K562 (cell line): ENCODE measurements around the gene GGA3. TPM values are rescaled to one million over a fixed set of nuclear protein-coding genes. Genes with fewer than 3 reads are reported as not detected.
A peak's percentile ranks its signal among the peaks of the same experiment; 100 is the strongest.

ENCODE experiments used
- CBFA2T3 ChIP-seq: fragments of 450-650 bp; IDR thresholded peaks from 2 replicates; pipeline ENCODE4 v1.6.1; 2017
- DPF2 ChIP-seq: fragments of 450-650 bp; IDR thresholded peaks from 2 replicates; pipeline ENCODE4 v1.6.1; 2016
- ELF4 ChIP-seq: fragments of 450-650 bp; formaldehyde crosslinking; IDR thresholded peaks from 2 replicates; pipeline ENCODE4 v1.4.0; 2022; ENCODE audit warnings: missing genetic modification characterization
- FOXK2 ChIP-seq, 2 experiments: fragments of 450-650 bp; IDR thresholded peaks in 1 of 2; conservative IDR thresholded peaks in 1 of 2; 2 replicates each; pipeline ENCODE4 v1.6.1; 2016; ENCODE audit warnings: low read depth in 2 of 2, mild to moderate bottlenecking in 1 of 2
- GATA2 ChIP-seq: sonication (generic); formaldehyde crosslinking; IDR thresholded peaks from 2 replicates; pipeline ENCODE4 v1.4.0; 2020; ENCODE audit warnings: mild to moderate bottlenecking, missing genetic modification reagents
- HDAC1 ChIP-seq, 2 experiments: fragments of 450-650 bp; IDR thresholded peaks; 2 replicates each; pipeline ENCODE4 v1.6.1; 2016 to 2017; ENCODE audit warnings: inconsistent platforms in 1 of 2, mild to moderate bottlenecking in 1 of 2, moderate library complexity in 1 of 2
- JUND ChIP-seq, 2 experiments: IDR thresholded peaks; 2 replicates in 1 of 2; 3 replicates in 1 of 2; pipeline ENCODE4 v1.6.1; 2011; ENCODE audit warnings: borderline replicate concordance in 2 of 2, low read depth in 2 of 2, low read length in 2 of 2, improper control_type of control experiment in 1 of 2, missing biosample characterization in 1 of 2, missing genetic modification characterization in 1 of 2, missing genetic modification reagents in 1 of 2
- LARP7 ChIP-seq: fragments of 450-650 bp; IDR thresholded peaks from 2 replicates; pipeline ENCODE4 v1.6.1; 2016
- MAZ ChIP-seq, 2 experiments: fragments of 450-650 bp in 1 of 2; sonication (generic) in 1 of 2; formaldehyde crosslinking; IDR thresholded peaks in 1 of 2; conservative IDR thresholded peaks in 1 of 2; 2 replicates each; pipeline versions ENCODE4 v1.4.0 to v1.5.0; 2020; ENCODE audit warnings: mild to moderate bottlenecking in 1 of 2, missing genetic modification reagents in 1 of 2
- NR2C1 ChIP-seq, 2 experiments: fragments of 450-650 bp; IDR thresholded peaks; 2 replicates each; pipeline ENCODE4 v1.6.1; 2017; ENCODE audit warnings: mild to moderate bottlenecking in 2 of 2, antibody characterized with exemption in 1 of 2, inconsistent platforms in 1 of 2, missing compliant biosample characterization in 1 of 2, missing genetic modification characterization in 1 of 2
- RCOR1 ChIP-seq, 2 experiments: IDR thresholded peaks; 2 replicates each; pipeline ENCODE4 v1.6.1; 2012; ENCODE audit warnings: low read depth in 2 of 2, low read length in 2 of 2, borderline replicate concordance in 1 of 2, improper control_type of control experiment in 1 of 2
- SMARCA4 ChIP-seq: fragments of 450-650 bp; IDR thresholded peaks from 2 replicates; pipeline ENCODE4 v1.6.1; 2016
- STAT5A ChIP-seq: IDR thresholded peaks from 2 replicates; pipeline ENCODE4 v1.6.1; 2012; ENCODE audit warnings: low read length, inconsistent platforms, borderline replicate concordance
- TCF3 ChIP-seq: sonication (generic); formaldehyde crosslinking; IDR thresholded peaks from 2 replicates; pipeline ENCODE4 v1.4.0; 2020; ENCODE audit warnings: mild to moderate bottlenecking, missing genetic modification reagents
- WHSC1 ChIP-seq: IDR thresholded peaks from one replicate; pipeline ENCODE4 v1.6.1; 2012; ENCODE audit warnings: low read length, control low read depth, inconsistent platforms
- ZFP36 ChIP-seq: fragments of 150-350 bp; IDR thresholded peaks from 2 replicates; pipeline ENCODE4 v1.6.1; 2018; ENCODE audit warnings: low read length, low read depth; ENCODE audit not compliant: partially characterized antibody
- polyA plus RNA-seq, 8 experiments: library from polyadenylated mRNA; depleted of rRNA in 4 of 8; stranded (reverse) in 5 of 8; unstranded in 3 of 8; fragments of >200 nt; fragmentation: Nextera tagmentation in 2 of 8; fragmentation: Illumina TruSeq in 1 of 8; extraction: Ambion mirVana in 2 of 8; extraction: Trizol in 1 of 8; gene quantifications; 2 replicates each; pipeline versions ENCODE4 v1.2.1 to v1.2.3, GENCODE V29; 2011 to 2014; ENCODE audit warnings: inconsistent platforms in 1 of 8, missing spikeins in 1 of 8
- total RNA-seq, 7 experiments: library from RNA; depleted of rRNA in 6 of 7; stranded (reverse); fragments of >200 nt in 6 of 7; fragmentation: Illumina TruSeq in 2 of 7; extraction: Trizol in 2 of 7; gene quantifications; 2 replicates each; pipeline versions ENCODE4 v1.2.1 to v1.2.3, GENCODE V29; 2011 to 2021; ENCODE audit warnings: low replicate concordance in 1 of 7
- TF ChIP-seq, protein P1 (sequence below): sonication (generic); formaldehyde crosslinking; IDR thresholded peaks from 2 replicates; pipeline ENCODE4 v1.8.1; 2023; ENCODE audit warnings: mild to moderate bottlenecking, missing genetic modification reagents
- TF ChIP-seq, protein P2 (sequence below), 3 experiments: fragments of 200-800 bp in 1 of 3; fragments of 250-450 bp in 1 of 3; fragments of 450-650 bp in 1 of 3; sonication (Bioruptor Pico) in 1 of 3; sonication (Bioruptor generic) in 1 of 3; formaldehyde crosslinking in 1 of 3; IDR thresholded peaks; 2 replicates each; pipeline versions ENCODE4 v1.6.1 to v1.8.0; 2016 to 2022; ENCODE audit warnings: mild to moderate bottlenecking in 2 of 3, missing genetic modification characterization in 2 of 3, missing compliant biosample characterization in 1 of 3, moderate library complexity in 1 of 3
- TF ChIP-seq, protein P3 (sequence below): conservative IDR thresholded peaks from 2 replicates; pipeline ENCODE4 v1.6.1; 2011; ENCODE audit warnings: low read depth, mild to moderate bottlenecking, low read length; ENCODE audit not compliant: control insufficient read depth

GGA3 gene
- total and polyA plus RNA-seq, 9 of the 15 experiments (the other 6 are each of a cell fraction or from before 2014, with no cell fraction given), result 5.7 to 64.9 (median 25.4) TPM

DNA sequence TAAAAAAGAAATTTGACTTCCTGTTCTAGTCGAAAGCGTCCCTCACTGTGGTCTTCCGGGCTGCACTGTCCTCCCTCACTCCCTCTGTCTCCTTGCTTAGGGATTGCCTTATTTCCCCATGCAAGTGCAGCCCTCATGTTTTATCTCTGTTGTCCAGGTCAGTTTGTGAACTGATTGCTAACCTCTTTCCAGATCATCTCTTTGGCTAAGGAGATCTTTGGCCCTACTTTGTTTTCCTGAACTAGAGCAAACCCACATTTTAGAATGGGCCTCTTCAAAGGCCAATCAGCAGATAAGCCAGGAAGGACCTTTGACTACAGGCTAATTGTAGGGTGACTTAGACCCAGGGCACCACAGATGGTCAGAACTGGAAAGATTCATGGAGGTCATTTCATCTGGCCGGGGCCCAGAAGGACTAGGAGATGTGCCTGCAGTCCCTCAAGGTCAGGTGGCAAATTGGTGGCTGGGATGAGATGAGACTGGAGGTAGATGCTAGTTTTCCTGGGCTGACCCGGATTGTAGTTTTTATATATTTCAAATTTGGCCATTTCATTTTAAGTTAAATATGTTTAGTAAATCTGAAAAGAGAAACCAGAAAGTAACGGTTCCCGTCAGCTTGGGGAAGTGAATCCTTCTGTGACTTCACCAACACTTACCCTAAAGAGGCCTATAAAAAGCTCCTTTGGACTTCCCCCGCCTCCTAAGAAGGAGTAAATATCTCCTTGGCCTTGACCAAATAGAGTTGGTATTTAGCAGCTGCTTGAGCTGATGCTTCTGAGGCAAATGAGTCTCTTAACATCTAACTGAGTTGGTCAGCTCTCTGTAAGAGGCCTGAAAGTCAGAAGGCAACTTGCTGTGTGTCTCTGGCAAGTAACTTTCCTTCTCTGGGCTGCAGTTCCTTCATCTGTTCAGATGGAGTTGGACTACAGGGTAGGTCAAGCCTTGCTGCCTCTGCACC lies 34.1 kb upstream of the GGA3 start (continued):
- TF ChIP-seq, protein P1, sequence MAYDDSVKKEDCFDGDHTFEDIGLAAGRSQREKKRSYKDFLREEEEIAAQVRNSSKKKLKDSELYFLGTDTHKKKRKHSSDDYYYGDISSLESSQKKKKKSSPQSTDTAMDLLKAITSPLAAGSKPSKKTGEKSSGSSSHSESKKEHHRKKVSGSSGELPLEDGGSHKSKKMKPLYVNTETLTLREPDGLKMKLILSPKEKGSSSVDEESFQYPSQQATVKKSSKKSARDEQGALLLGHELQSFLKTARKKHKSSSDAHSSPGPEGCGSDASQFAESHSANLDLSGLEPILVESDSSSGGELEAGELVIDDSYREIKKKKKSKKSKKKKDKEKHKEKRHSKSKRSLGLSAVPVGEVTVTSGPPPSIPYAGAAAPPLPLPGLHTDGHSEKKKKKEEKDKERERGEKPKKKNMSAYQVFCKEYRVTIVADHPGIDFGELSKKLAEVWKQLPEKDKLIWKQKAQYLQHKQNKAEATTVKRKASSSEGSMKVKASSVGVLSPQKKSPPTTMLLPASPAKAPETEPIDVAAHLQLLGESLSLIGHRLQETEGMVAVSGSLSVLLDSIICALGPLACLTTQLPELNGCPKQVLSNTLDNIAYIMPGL (CRISPR knock-in tag), result no peak
- TF ChIP-seq STAT5A (no peak), JUND (IDR thresholded peaks at IDR 0.05; ENCODE audit: borderline replicate concordance, low read depth, low read length) (peak; percentile 7; the same call in 1 of the 2 replicates), JUND (tag; IDR thresholded peaks at IDR 0.05; ENCODE audit: borderline replicate concordance, low read depth, low read length) (no peak; the same call in 2 of the 3 replicates), HDAC1 (IDR thresholded peaks at IDR 0.05) (peak in 1 of 2 experiments; percentile 58; a peak in 1 of 4 replicates), MAZ (CRISPR knock-in tag; conservative IDR thresholded peaks at IDR 0.05 in 1 of 2, IDR thresholded peaks at IDR 0.05 in 1 of 2) (no peak), LARP7 (no peak), SMARCA4 (peak; percentile 40; the same call in 1 of the 2 replicates), DPF2 (peak; percentile 60; the same call in 1 of the 2 replicates), FOXK2 (conservative IDR thresholded peaks at IDR 0.05 in 1 of 2, IDR thresholded peaks at IDR 0.05 in 1 of 2; ENCODE audit: low read depth in 2 of 2) (peak in 1 of 2 experiments; percentile 25; a peak in 1 of 4 replicates), NR2C1 (IDR thresholded peaks at IDR 0.05) (no peak), NR2C1 (tag; IDR thresholded peaks at IDR 0.05) (0 out of 2 replicates have a peak, but pooled peaks have one; percentile 17), ZFP36 (peak; percentile 53), RCOR1 (IDR thresholded peaks at IDR 0.05; ENCODE audit: borderline replicate concordance in 1 of 2, low read depth in 2 of 2, low read length in 2 of 2) (peak in 1 of 2 experiments; percentile 95; a peak in 2 of 4 replicates), TCF3 (CRISPR knock-in tag) (peak; percentile 76), ELF4 (peak; percentile 67; the same call in 1 of the 2 replicates), GATA2 (CRISPR knock-in tag) (peak; percentile 45; the same call in 1 of the 2 replicates), WHSC1 (no peak), CBFA2T3 (peak; percentile 81)
- TF ChIP-seq, protein P2, sequence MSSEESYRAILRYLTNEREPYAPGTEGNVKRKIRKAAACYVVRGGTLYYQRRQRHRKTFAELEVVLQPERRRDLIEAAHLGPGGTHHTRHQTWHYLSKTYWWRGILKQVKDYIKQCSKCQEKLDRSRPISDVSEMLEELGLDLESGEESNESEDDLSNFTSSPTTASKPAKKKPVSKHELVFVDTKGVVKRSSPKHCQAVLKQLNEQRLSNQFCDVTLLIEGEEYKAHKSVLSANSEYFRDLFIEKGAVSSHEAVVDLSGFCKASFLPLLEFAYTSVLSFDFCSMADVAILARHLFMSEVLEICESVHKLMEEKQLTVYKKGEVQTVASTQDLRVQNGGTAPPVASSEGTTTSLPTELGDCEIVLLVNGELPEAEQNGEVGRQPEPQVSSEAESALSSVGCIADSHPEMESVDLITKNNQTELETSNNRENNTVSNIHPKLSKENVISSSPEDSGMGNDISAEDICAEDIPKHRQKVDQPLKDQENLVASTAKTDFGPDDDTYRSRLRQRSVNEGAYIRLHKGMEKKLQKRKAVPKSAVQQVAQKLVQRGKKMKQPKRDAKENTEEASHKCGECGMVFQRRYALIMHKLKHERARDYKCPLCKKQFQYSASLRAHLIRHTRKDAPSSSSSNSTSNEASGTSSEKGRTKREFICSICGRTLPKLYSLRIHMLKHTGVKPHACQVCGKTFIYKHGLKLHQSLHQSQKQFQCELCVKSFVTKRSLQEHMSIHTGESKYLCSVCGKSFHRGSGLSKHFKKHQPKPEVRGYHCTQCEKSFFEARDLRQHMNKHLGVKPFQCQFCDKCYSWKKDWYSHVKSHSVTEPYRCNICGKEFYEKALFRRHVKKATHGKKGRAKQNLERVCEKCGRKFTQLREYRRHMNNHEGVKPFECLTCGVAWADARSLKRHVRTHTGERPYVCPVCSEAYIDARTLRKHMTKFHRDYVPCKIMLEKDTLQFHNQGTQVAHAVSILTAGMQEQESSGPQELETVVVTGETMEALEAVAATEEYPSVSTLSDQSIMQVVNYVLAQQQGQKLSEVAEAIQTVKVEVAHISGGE (CRISPR knock-in tag; IDR thresholded peaks at IDR 0.05), result peak in 2 of 3 experiments; percentile 60 to 94; a peak in 2 of 6 replicates
- TF ChIP-seq, protein P3, sequence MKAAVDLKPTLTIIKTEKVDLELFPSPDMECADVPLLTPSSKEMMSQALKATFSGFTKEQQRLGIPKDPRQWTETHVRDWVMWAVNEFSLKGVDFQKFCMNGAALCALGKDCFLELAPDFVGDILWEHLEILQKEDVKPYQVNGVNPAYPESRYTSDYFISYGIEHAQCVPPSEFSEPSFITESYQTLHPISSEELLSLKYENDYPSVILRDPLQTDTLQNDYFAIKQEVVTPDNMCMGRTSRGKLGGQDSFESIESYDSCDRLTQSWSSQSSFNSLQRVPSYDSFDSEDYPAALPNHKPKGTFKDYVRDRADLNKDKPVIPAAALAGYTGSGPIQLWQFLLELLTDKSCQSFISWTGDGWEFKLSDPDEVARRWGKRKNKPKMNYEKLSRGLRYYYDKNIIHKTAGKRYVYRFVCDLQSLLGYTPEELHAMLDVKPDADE, result no peak
